NCI-H69 (cell line): ENCODE measurements around the gene ZNF534.
"Not testable (repeated sequence)": the region's sequence is repeated elsewhere in the genome, so short reads cannot be mapped to it uniquely, and the experiment has no call there.

Source experiments
- DNase-seq: peaks from one replicate; lab custom pipeline; 2025; lab: John Stamatoyannopoulos, UW

The ZNF534 gene

DNA sequence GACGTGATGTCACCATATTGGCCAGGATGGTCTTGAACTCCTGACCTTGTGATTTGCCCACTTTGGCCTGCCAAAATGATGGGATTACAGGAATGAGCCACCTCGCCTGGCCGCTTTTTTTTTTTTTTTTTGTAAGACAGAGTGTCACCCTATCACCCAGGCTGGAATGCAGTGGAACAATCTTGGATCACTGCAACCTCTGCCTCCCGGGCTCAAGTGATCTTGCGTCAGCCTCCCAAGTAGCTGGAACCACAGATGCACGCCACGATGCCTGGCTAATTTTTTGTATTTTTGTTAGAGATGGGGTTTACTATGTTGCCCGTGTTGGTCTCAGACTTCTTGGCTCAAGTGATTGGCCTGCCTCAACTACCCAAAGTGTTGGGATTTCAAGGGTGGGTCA is 69.6 kb downstream of the ZNF534 start:
- no peak for DNase-seq

GRCh38 chr19:52500474-52500873 is 71.5 kb downstream of the ZNF534 start:
- DNase-seq, result not testable (repeated sequence)

DNA sequence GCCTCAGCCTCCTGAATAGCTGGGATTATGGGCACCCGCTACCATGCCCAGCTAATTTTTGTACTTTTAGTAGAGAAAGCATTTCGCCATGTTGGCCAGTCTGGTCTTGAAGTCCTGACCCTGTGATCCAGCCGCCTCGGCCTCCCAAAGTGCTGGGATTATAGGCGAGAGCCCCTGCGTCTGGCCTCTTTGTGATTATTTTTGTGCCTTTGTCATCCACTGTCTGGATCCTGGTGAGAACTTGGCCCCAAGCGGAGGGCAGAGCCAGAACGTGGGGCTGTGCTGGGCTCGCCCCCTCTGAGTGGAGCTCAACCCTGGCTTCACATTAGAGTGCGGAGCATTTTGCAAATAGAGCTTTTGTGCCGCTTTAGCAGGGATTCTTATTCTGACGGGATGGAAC is 72.0 kb downstream of the ZNF534 start:
- not testable (repeated sequence) for DNase-seq
